Measurements from ENCODE around the gene ADAMTS8. TPM values are rescaled to one million over a fixed set of nuclear protein-coding genes. Genes with fewer than 3 reads are reported as not detected.

Gene ADAMTS8
- total RNA-seq, 2 donors from 2014 or later, result 0.82 to 1.7 TPM

DNA sequence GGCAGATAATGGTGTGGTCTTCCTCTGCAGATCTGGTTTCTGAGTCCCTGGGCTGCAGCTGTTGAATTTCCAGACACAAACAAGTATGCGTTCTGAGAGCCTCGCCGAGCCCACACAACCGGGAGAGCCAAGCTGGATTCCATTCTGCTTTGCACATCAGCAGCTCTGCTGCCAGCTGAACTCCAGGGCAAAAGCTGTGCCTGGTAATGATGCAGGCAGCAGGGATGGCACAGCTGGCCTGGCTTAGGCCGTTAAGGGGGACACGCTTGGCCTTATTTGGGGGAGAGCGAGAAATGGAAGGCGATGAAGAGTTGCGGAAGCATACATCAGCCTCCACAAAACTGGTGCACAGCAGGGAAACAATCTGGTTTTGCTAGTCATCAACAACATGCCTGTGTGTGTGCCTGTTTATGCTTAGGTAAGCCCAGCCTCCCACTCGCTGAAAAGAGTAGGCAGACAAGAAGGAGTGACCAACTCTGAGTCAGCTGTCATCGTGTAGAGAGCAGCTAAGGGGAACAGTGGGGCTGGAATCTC lies 25.1 kb downstream of the ADAMTS8 start:
- H3K9me3 ChIP-seq, result no peaks in the 10 kb centered on the region
- no peak for DNase-seq (ENCODE audit: low spot score)
- peak overlapping the region; percentile 35 to 54 for H3K27ac ChIP-seq
- H3K27me3 ChIP-seq (replicated peaks; ENCODE audit: insufficient read depth), result no peaks in the 10 kb centered on the region
- no peaks in the 10 kb centered on the region for H3K4me1 ChIP-seq (replicated peaks)
- peak; percentile 23 for TF ChIP-seq POLR2AphosphoS5 (IDR thresholded peaks at IDR 0.05)
- TF ChIP-seq POLR2A (IDR thresholded peaks at IDR 0.05), result no peak
- intact Hi-C loops (cut with DNase I), result no loop called here
- no peak overlapping the region for H3K4me3 ChIP-seq
- no peaks in the 10 kb centered on the region for H3K36me3 ChIP-seq
- 41% methylated on average over 11 of the region's 11 CpGs for WGBS

DNA sequence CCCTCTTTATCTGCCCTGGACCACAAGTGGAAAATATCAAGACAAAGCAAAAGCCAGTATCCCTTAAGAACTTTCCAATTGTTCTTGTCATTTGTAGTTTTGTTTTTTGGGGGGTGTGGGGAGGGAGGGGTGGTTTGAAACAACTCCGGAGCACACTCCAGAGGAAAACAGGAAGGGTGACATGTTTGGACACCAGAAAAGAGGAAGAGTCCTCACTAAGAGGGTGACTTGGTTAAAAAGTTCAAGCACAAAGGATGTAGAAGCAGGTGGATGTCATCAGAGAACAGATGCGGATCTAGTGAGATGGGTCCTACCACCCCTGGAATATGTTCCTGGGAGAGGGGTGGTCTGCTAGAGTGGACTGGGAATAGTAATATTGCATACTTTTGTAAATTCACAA lies 25.8 kb downstream of the ADAMTS8 start:
- DNase-seq (ENCODE audit: low spot score), result no peak
- no peaks in the 10 kb centered on the region for H3K27me3 ChIP-seq (replicated peaks; ENCODE audit: insufficient read depth)
- H3K4me1 ChIP-seq (replicated peaks), result no peaks in the 10 kb centered on the region
- no peak overlapping the region for H3K4me3 ChIP-seq
- TF ChIP-seq, protein P1, sequence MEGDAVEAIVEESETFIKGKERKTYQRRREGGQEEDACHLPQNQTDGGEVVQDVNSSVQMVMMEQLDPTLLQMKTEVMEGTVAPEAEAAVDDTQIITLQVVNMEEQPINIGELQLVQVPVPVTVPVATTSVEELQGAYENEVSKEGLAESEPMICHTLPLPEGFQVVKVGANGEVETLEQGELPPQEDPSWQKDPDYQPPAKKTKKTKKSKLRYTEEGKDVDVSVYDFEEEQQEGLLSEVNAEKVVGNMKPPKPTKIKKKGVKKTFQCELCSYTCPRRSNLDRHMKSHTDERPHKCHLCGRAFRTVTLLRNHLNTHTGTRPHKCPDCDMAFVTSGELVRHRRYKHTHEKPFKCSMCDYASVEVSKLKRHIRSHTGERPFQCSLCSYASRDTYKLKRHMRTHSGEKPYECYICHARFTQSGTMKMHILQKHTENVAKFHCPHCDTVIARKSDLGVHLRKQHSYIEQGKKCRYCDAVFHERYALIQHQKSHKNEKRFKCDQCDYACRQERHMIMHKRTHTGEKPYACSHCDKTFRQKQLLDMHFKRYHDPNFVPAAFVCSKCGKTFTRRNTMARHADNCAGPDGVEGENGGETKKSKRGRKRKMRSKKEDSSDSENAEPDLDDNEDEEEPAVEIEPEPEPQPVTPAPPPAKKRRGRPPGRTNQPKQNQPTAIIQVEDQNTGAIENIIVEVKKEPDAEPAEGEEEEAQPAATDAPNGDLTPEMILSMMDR (IDR thresholded peaks at IDR 0.05), result no peak
- TF ChIP-seq POLR2AphosphoS5 (IDR thresholded peaks at IDR 0.05), result no peak
- no peak for TF ChIP-seq POLR2A (IDR thresholded peaks at IDR 0.05)
- H3K36me3 ChIP-seq, result no peaks in the 10 kb centered on the region
- intact Hi-C loops (cut with DNase I), result no loop called here
- 51% methylated on average over 2 of the region's 2 CpGs for whole genome bisulfite sequencing
- H3K9me3 ChIP-seq, result no peaks in the 10 kb centered on the region
- H3K27ac ChIP-seq, result peak overlapping the region in 1 of 2 donors; percentile 35

DNA sequence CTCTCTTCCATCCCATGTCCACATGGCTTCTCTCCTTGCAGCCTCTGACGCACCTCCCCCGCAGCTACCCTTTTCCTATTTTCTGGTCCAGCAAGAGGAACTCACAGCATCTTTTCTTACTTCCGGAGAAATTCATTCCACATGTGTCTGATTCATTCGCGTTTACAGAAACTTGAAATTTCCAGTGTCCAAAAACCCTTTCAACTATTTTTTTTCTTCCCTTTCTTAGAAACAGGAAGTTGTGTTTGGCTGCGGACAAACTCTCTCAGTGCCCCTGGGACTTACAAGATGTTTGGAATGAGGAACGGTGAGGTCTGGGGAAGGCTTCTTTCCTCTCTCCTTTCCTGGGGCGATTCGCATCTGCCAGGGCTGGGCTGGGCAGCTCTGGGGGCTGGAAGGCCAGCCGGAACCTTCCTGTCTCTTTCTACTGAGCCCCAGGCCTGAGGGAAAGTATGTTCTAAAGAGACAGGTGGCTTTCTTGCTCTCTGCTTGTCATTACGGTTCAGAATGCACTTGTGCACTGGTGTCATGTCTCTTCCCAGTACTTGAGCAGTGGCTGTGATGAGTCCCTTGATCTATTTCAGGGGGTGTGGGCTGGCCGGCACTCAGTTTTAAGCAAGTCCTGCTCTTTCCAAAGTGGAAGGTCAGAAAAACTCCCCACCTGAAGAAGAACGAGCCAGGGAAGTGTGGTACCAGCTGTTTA lies 27.5 kb downstream of the ADAMTS8 start:
- Histone ChIP-seq H3K27me3 (replicated peaks; ENCODE audit: insufficient read depth) (no peaks in the 10 kb centered on the region), H3K27ac (peak overlapping the region in 1 of 2 donors; percentile 16), H3K36me3 (no peaks in the 10 kb centered on the region), H3K4me1 (replicated peaks) (no peaks in the 10 kb centered on the region), H3K9me3 (no peaks in the 10 kb centered on the region), H3K4me3 (no peak overlapping the region)
- TF ChIP-seq, protein P1 (IDR thresholded peaks at IDR 0.05), result no peak
- TF ChIP-seq POLR2A (IDR thresholded peaks at IDR 0.05), result no peak
- TF ChIP-seq POLR2AphosphoS5 (IDR thresholded peaks at IDR 0.05), result no peak
- DNase-seq (ENCODE audit: low spot score), result no peak
- intact Hi-C loops (cut with DNase I), result no loop called here
- 43% methylated on average over 13 of the region's 13 CpGs for WGBS

DNA sequence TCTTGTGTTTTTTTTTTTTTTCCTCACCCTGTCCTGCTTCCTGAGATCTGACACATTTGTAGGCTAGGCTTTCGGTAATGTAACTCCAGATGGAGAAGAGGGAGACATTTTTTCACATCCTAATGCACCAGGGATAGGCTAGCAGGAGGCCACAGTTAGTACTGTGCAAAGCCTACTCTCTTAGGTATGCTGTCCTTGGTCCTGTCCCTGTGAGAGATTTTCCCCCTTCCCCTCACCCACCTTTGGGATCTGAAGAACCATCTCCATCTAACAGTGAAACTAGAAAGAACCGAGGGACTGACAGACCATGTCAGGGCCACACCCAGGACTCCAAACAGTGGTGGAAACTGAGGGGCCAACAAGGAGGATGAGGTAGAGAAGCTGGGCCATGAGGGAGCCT lies 29.2 kb downstream of the ADAMTS8 start:
- TF ChIP-seq POLR2A (IDR thresholded peaks at IDR 0.05) (no peak), POLR2AphosphoS5 (IDR thresholded peaks at IDR 0.05) (no peak)
- TF ChIP-seq, protein P1 (IDR thresholded peaks at IDR 0.05), result no peak
- intact Hi-C loops (cut with DNase I), result no loop called here
- H3K36me3 ChIP-seq, result no peaks in the 10 kb centered on the region
- 84% methylated on average over 2 of the region's 2 CpGs for WGBS
- H3K27me3 ChIP-seq (replicated peaks; ENCODE audit: insufficient read depth), result no peaks in the 10 kb centered on the region
- no peak for DNase-seq (ENCODE audit: low spot score)
- no peak overlapping the region for H3K4me3 ChIP-seq
- no peaks in the 10 kb centered on the region for H3K4me1 ChIP-seq (replicated peaks)
- no peaks in the 10 kb centered on the region for H3K9me3 ChIP-seq
- no peak overlapping the region for H3K27ac ChIP-seq

DNA sequence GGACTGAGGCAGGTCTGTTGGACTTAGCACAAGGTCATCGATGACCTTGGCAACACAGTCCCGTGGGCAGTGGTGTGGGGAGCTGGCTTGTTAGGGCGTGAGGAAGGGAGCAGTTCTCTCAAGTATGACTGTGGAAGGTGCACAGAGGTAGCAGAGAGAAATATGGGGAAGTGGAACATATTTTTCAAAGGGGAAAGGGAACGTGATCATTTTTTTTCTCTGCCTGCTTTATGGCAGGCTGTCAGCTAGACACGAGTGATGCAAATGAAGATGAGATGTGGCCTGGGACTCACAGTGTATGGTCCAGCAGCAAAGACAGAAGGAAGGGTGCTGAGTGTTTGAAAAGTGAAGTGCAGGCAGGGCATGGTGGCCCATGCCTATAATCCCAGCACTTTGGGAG lies 30.6 kb downstream of the ADAMTS8 start:
- intact Hi-C loops (cut with DNase I), result no loop called here
- no peak overlapping the region for H3K4me3 ChIP-seq
- H3K27me3 ChIP-seq (replicated peaks; ENCODE audit: insufficient read depth), result no peaks in the 10 kb centered on the region
- 79% methylated on average over 5 of the region's 5 CpGs for WGBS
- no peak for DNase-seq (ENCODE audit: low spot score)
- no peaks in the 10 kb centered on the region for H3K36me3 ChIP-seq
- H3K9me3 ChIP-seq, result no peaks in the 10 kb centered on the region
- H3K4me1 ChIP-seq (replicated peaks), result no peaks in the 10 kb centered on the region
- TF ChIP-seq POLR2A (IDR thresholded peaks at IDR 0.05), result no peak
- TF ChIP-seq, protein P1 (IDR thresholded peaks at IDR 0.05), result no peak
- no peak for TF ChIP-seq POLR2AphosphoS5 (IDR thresholded peaks at IDR 0.05)
- no peak overlapping the region for H3K27ac ChIP-seq
